ENCODE measurements around the gene SFT2D1.

GRCh38 chr6:166274163-166274562 is 68.2 kb downstream of the SFT2D1 start:
- no peak for TF ChIP-seq CTCF (IDR thresholded peaks at IDR 0.05)
- TF ChIP-seq POLR2A (IDR thresholded peaks at IDR 0.05) = no peak
- TF ChIP-seq POLR2AphosphoS5 (IDR thresholded peaks at IDR 0.05) = no peak
